ENCODE measurements around the gene ROGDI. TPM values are rescaled to one million over a fixed set of nuclear protein-coding genes. Genes with fewer than 3 reads are reported as not detected.

ROGDI gene
- total and polyA plus RNA-seq, 2 of the 13 experiments (the other 11 are each of a cell fraction or from before 2014, with no cell fraction given): 19.2 to 42.1 TPM

DNA sequence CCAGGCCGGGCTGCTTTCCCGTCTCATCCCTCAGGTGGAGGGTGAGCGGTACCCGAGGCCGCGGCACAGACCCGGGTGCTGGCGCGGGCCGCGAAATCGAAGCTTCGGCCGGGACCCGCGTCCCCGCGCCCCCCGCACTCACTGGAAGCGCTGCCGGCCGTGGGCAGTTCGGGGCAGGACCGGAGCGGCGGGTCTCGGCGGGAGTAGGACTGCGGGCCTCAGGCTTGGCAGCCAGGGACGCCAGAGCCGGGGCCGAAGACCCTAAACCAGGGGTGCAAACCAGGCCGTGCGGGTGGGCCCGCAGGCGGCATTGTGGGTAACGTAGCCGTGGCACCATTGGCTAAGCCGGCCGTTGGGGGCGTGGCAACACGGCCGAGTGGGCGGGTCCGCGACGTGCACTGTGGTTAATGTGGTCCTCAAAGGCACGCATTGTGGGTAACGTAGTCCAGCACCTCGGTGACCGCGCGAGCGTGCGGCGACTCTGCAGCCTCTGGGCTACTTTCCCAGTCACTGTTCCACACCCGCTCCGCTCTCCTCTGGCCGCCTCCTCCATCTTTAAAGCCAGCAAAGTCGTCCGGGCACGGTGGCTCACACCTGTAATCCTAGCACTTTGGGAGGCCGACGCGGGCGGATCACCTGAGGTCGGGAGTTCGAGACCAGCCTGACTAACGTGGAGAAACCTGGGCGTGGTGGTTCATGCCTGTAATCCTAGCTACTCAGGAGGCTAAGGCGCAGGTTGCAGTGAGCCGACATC is 35.4 kb downstream of the ROGDI start, which contains the start of gene ZNF500 (continued):
- TF ChIP-seq HES4 (CRISPR knock-in tag; IDR thresholded peaks at IDR 0.05; ENCODE audit: borderline replicate concordance): no peak; the same call in 1 of the 2 replicates
- TF ChIP-seq PITX1 (CRISPR knock-in tag; IDR thresholded peaks at IDR 0.05): peak; percentile 68
- TF ChIP-seq ZNF598 (CRISPR knock-in tag; IDR thresholded peaks at IDR 0.05; ENCODE audit: borderline replicate concordance): peak; percentile 82; the same call in 1 of the 2 replicates
- TF ChIP-seq, protein P1, sequence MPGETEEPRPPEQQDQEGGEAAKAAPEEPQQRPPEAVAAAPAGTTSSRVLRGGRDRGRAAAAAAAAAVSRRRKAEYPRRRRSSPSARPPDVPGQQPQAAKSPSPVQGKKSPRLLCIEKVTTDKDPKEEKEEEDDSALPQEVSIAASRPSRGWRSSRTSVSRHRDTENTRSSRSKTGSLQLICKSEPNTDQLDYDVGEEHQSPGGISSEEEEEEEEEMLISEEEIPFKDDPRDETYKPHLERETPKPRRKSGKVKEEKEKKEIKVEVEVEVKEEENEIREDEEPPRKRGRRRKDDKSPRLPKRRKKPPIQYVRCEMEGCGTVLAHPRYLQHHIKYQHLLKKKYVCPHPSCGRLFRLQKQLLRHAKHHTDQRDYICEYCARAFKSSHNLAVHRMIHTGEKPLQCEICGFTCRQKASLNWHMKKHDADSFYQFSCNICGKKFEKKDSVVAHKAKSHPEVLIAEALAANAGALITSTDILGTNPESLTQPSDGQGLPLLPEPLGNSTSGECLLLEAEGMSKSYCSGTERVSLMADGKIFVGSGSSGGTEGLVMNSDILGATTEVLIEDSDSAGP (CRISPR knock-in tag; IDR thresholded peaks at IDR 0.05; ENCODE audit: borderline replicate concordance): peak; percentile 86
- no peak for TF ChIP-seq ARNT2 (CRISPR knock-in tag; IDR thresholded peaks at IDR 0.05; ENCODE audit: low read depth)
- TF ChIP-seq PPARG (CRISPR knock-in tag; conservative IDR thresholded peaks at IDR 0.05): 0 out of 2 replicates have a peak, but pooled peaks have one; percentile 19
- peak; percentile 63; the same call in 1 of the 2 replicates for TF ChIP-seq GZF1 (CRISPR knock-in tag; IDR thresholded peaks at IDR 0.05)
- TF ChIP-seq, protein P2, sequence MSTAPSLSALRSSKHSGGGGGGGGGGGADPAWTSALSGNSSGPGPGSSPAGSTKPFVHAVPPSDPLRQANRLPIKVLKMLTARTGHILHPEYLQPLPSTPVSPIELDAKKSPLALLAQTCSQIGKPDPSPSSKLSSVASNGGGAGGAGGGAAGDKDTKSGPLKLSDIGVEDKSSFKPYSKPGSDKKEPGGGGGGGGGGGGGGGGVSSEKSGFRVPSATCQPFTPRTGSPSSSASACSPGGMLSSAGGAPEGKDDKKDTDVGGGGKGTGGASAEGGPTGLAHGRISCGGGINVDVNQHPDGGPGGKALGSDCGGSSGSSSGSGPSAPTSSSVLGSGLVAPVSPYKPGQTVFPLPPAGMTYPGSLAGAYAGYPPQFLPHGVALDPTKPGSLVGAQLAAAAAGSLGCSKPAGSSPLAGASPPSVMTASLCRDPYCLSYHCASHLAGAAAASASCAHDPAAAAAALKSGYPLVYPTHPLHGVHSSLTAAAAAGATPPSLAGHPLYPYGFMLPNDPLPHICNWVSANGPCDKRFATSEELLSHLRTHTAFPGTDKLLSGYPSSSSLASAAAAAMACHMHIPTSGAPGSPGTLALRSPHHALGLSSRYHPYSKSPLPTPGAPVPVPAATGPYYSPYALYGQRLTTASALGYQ (CRISPR knock-in tag; IDR thresholded peaks at IDR 0.05): peak; percentile 50; the same call in 1 of the 2 replicates
- TF ChIP-seq HNRNPK (IDR thresholded peaks at IDR 0.05; ENCODE audit: low read depth, low read length, poor library complexity, severe bottlenecking): peak; percentile 34
- TF ChIP-seq, protein P3, sequence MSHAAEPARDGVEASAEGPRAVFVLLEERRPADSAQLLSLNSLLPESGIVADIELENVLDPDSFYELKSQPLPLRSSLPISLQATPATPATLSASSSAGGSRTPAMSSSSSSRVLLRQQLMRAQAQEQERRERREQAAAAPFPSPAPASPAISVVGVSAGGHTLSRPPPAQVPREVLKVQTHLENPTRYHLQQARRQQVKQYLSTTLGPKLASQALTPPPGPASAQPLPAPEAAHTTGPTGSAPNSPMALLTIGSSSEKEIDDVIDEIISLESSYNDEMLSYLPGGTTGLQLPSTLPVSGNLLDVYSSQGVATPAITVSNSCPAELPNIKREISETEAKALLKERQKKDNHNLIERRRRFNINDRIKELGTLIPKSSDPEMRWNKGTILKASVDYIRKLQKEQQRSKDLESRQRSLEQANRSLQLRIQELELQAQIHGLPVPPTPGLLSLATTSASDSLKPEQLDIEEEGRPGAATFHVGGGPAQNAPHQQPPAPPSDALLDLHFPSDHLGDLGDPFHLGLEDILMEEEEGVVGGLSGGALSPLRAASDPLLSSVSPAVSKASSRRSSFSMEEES (CRISPR knock-in tag; IDR thresholded peaks at IDR 0.05): peak; percentile 58
